HG03139 (cell line): ENCODE results near the gene CHML.
A peak's percentile ranks its signal among the peaks of the same experiment; 100 is the strongest.

Experiments
- ATAC-seq: cut with Tn5 transposase; IDR thresholded peaks from one replicate; pipeline ENCODE4 v1.9.1; 2021; ENCODE audit not compliant: unreplicated experiment

CHML gene

DNA sequence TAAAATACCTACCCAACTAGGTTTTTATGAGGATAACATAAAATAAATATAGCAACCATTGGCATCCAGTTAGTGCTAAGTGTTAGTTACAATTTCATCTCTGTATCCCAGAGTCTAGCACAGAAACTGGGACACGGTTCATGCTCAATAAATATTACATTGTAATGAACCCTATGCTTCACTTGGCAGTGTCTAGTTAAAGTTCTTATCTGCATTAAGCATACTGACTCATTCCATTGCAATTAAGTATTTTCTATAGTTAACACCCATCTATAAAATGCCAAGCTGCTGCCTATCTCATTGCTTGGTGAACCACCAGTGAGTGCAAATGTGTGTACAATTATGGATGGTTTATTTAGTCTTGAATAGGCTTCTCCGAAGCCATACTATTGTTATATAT lies 15.2 kb downstream of the CHML start:
- no peak for ATAC-seq

DNA sequence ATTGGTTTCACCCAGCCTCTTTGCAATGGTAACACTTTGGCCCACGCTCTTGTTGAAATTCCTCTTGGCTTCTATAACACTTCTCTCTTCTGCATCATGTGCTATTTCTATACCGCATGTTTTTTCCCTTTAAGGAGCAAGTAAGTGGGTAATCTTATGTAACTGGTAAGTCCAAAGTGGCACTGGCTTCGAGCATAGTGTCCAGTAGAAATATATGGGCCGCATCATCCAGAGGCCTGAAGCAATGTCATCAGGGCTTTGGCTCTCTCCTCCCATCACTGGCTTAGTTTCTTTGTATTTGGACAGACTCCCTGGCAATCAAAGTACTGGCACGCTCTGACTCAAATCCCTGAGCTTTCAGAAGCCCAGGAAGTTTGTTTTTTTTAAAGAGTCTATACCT lies 17.5 kb downstream of the CHML start:
- no peak for ATAC-seq

DNA sequence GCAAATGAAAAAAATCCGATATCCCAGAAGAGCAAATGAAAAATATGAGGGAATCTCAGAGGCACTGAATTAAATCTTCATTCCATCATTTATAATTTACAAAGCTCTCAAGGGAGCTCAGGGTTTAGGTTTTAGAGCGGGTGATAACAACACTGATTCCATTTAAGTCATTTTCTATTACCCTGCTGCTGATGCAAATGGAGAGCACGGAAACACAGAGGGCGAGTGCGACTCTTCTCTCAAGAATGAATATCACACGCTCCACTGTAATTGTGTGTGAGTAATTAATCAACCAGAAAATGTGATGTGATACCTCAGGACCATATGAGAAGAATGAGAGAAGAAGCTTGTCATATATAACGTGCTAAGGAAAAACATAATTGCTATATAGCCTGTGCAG lies 22.7 kb downstream of the CHML start:
- ATAC-seq = no peak

DNA sequence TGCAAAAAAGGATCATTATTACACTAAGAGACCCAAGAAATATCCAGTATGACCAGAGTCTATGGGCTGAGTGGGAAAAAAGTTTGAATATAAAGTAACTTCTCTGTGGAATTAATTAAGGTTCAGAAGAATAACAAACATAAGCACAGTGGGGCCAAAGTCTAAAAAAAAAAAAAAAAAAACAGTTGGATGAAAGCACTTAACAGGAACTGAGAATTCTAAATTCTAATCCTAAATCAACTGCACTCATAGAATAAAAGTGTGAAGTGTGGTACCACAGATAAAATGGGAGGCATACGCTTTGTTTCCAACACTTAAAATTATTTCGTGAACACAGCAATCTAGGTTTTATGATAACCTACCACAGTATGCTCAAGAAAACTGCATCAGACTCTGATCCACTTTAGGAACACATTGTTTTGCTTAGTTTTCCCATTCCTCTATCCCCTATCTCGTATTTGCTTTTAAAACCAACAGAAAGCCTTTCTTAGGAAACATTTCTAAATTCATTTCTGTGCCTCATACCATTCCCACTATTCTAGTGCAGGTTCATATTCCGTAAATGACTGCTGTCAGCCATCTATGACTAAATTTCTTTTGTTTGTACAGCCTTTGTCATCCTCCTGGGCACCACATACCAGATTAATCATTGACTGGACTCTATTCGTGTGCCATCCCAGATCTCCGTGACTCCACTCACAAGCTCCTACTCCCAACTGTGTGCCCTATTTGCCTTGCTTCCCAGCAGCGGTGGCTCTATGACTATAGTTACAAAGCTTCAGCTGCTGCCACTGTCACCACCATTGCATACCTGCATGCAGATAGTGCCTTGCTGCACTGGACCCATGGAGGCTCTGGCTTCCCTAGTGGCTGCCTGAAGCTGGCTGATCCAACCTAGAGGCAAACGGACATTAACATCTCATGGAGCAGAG lies 24.9 kb downstream of the CHML start:
- ATAC-seq = no peak

DNA sequence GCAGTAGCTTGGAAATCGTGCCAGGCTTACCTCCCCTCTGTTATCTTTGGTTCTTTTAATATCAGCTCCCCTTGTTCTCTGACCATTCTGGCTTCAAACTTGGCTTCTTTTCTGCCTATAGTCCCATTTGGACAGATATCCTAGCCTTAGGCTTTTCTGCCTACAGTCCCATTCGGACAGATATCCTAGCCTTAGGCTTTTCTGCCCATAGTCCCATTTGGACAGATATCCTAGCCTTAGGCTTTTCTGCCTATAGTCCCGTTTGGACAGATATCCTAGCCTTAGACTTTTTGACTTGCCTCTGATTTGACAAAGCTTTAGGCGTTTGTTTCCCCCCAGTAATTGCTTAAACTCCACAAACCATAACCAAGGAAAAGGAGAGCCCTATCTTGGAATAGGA lies 25.6 kb downstream of the CHML start:
- ATAC-seq = no peak

DNA sequence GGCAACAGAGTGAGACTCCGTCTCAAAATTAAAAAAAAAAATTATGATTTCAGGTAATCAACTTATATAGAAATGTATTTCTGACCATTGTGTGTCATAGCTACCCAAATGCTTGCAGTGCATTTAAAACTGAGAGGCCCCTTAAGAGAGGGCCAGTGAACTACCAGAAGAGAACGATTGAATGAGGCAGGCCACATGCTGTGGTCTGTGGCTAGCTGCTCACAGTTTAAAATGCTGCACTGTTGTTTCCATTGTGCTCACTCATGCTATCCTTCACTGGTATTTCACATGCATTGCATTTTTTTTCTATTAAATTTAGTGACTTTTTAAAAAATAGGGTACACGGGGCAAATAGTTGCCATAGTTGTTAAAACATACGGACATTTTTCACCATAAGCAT lies 26.0 kb downstream of the CHML start:
- ATAC-seq = no peak

DNA sequence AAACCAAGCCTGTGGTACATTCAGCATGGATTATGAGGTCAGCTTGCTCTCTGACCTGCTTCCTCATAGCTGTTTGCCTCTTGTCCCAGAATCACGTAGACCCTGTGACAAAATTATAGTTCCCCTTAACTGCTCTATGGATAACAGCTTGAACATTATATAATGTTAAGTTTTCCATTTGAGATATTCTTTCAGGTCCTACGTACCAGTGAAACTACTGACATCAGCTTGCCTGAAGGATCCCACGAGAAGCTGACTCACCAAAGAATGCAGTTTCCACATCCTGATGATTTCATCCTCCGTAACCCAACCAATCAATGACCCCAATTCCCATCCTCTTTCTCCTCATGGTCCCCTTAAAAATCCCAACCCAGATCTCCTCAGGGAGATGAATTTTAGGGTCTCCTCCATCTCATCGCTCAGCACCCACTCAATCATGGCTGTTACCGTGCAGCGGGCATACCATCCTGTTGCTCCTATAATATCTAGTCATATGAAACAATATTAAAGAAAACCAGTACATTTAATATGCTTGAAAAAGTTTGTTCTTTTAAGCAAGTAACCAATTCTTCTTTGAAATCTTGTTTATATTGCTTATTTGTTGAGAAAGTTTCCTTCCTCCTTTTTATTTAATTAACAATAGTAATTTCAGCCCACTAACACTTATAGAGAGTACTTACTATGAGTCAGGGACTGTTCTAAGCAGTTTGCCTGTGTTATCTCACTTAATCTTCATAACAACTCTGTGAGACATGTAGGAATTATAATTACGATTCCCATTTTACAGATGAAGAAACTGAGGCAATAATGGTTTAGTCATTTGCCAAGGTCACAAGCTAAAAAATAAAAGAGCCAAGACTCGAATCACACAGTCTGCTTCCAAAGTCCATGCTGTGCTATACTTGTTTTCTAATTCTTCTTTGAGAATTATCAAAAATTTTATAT lies 27.4 kb downstream of the CHML start:
- ATAC-seq = no peak

DNA sequence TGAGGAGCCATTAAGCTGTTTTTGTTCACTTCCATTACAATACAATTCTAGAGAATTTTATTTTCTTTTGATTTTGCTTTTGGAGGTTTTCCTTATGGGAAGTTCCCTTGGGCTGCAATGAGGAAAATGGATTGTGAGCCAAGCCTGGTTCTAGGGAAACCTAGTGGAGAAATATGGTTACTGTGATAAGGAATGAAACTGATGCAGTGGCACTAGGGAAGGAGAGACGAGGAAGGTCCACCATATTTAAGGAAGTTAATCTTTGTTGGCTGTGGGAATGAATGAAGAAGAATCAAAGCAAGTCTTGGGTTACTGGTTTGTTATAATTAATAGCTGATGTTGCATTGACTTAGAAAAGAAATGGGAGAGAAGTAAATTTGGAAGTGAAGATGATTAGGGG lies 28.4 kb downstream of the CHML start:
- no peak for ATAC-seq

DNA sequence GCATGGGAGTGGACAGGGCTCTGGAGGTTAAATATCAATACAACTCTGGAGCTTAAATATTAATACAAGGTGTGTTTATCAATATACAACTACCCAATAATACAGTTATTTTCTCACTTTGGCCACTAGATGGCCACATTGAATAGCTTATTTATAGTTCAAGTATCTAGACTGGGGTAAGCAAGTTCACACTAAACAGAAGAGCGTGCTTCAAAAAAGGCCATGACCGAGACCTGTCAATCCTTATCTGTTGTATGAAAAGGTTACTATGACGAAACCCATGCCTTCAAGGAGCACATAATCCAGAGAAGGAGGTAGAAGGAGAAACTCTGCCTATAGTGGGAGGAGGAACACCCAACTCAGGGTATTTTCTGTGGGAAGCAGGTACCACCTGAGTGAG lies 29.1 kb downstream of the CHML start:
- peak; percentile 94 for ATAC-seq

DNA sequence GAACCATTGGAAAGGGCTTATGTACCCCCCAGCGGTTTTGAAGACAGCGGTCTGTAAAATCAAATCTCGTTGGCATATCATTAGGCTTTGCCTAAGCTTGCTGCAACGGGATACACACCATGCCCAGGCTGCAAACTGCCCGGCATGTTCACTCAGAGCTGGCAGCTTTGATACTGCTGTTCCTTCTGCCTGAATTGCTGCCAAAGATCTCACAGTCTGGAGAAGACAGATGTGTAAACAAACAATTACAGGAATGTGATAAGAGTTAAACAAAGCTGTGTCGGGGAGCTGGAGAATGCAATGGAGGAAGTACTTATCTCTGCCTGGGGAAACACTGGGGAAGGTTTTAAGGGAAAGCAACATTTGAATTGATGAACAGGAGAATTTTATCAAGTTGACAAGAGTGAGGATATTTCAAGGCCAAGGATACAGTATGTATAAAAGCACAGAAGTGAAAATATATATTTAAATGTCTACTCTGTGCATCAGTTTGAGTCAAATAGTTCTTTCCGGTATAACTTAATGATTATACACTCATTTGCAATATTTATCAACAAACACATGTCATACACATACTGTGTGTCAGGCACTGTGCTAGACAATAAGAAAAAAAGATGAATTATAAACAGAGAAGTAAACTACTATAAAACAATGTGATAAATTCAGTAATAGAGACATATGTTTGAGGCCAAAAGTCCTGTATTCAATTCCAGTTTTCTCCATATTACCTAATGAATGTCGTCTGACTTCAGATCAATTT lies 29.9 kb downstream of the CHML start:
- no peak for ATAC-seq

DNA sequence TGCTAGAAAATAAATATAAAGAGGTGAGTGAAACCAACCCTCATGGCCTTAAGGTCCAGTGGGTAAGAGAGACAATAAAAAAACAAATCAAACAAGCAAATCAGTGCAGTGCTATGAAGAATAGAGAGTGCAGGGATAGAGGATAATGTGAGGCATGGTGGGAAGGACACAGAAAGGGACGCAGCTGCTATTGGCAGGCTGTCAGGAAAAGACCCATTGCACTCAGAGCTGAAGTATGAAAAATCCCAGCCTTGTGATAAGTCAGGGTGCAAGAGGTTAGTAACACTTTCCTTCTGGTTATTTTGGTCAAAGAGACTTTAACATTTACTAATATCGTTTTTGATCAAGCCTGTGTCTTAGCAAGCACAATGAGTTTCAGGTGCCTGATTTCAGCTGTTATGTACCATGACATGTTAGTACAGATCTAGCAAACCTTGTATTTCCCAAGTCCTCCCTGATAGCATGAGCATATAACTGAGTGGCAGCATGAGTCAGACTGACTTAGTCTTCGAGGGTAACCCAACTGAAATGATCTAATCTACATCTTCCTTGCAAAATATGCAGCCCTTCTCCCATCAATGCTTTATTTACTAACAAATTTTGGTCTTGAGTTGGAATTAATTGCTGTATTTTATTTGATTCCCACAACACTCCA lies 31.7 kb downstream of the CHML start:
- ATAC-seq = no peak

DNA sequence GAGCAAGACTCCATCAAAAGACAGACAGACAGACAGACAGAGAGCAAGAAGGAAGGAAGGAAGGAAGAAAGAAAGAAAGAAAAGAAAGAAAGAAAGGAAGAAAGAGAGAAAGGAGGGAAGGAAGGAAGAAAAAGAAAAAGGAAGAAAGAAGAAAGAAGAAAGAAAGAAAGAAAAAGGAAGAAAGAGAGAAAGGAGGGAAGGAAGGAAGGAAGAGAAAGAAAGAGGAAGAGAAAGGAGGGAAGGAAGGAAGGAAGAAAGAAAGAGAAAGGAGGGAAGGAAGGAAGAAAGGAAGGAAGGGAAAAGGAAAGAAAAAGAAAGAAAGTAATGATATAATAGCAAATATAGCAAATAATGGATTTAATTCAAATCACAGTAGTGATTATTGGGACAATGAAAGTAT lies 32.7 kb downstream of the CHML start:
- ATAC-seq = no peak

DNA sequence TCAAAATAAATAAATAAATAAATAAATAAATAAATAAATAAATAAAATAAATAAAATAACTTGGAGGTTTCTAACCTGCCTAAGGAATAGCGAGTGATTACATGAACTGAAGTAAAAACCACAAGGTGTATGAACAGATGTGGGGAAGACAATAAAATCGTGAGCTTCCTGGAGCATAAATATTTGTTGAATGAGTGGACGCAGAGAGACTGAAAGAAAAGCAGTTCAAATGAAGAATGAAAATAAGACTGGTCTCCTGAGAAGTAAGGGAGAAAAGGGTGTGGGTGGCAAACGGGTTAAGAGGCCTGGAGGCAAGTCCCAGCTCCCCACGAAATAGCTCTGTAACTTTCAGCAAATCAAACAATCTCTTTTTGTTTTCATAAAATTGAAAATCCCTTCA lies 33.6 kb downstream of the CHML start:
- ATAC-seq = no peak

DNA sequence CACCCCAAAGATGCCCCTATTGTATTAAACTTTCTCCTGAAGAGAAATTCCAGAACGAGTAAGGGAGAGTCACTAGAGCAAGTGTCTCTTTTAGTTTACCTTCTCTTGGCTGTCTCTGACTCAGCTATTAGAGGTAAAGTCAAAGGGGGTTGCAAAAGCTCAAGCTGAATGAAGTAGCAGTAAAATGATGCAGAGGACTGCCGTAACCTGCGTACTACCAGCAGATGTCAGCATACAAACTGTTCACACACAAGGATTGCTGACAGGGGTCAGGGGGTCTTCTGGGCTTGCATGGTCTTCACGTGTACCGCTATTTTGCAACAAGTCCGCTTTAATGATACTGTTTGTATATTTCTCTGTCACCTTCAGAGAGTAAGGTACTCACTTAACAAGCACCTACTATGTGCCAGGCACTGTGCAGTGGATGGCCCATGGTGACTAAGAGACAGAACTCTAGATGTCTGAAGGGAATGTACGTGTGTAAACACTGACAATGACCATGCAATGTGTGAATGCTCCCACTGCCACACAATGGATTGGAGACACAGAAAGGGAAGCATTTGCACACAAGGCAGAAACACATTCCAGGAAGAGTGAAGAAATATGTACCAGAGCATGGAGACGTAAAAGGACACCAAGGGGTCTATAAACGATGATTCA lies 34.9 kb downstream of the CHML start:
- no peak for ATAC-seq

DNA sequence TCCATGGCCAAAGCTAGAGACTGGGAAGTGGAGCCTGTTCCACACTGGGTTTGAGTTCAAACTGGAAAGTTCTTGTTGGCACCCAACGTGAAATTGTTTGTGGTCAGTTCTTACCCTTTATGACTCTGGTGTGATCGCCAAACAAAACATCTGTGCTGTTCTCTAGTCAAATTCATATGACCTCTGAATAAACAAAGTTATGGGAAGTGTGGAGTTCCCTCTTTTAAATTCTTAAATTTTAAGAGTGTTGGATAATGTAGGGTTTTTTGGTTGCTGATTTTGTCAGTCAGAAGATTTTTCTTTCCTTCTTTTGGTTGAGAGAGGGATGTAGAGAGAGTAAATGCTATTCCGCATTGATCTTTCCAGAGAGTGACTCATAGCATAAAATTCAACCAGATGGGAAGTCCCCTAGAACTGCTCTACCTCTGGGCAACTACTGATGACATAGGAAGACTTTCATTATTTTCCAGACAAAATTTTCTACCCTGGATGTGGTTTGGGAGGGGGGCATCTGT lies 36.4 kb downstream of the CHML start:
- ATAC-seq = no peak

DNA sequence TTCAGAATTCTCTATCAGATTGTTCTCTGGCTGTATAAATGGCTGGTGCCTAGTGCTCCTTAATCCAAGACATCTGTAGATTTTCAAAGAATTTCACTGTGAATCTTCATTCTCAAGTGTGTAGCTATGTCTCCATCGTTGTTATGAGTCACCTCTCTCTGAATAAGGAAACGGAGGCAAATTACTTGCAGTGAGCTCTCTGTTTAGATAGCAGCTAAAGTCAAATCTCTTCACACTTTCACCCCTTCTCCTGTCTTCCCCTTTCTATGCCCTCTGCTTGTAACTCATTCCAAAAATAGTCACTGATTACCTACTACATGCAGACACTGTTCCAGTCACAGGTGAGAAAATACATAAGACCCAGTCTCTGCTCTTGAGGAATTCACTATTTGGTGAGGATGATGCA lies 39.7 kb downstream of the CHML start:
- ATAC-seq = peak; percentile 82

DNA sequence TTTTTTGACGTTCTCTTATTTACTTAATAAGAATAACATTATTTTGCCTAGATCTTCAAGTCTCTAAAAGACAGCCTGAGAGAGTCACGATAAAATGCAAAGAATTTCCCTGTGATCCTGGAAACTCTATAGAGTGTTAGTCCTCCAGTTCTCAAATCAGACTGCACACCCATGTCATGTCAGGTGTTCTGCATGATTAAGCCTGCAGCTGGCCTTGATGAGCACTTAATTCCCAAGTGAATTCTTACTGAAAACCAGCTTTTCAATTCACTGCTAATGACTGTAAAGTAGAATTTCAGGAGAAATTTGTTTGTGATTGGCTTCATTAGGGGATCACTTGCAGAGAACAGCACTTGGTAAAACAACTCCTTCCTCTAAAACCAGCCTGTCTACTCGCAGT lies 41.9 kb downstream of the CHML start:
- peak; percentile 36 for ATAC-seq

DNA sequence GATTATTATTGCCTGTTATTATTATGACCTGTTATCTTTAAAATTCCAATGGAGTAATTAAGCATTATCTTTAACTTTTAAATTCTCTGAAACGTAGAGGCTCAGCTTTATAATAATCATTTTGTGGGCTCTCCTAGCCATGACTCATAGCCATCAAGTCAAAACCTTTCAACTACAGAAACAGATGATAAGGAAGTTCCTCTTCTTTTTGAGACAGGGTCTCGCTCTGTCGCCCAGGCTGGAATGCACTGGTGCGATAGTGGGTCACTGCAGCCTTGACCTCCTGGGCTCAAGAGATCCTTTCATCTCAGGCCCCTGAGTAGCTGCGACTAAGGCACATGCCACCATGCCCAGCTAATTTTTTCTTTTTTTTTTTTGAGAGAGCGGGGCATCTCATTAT lies 43.5 kb downstream of the CHML start:
- ATAC-seq = no peak

DNA sequence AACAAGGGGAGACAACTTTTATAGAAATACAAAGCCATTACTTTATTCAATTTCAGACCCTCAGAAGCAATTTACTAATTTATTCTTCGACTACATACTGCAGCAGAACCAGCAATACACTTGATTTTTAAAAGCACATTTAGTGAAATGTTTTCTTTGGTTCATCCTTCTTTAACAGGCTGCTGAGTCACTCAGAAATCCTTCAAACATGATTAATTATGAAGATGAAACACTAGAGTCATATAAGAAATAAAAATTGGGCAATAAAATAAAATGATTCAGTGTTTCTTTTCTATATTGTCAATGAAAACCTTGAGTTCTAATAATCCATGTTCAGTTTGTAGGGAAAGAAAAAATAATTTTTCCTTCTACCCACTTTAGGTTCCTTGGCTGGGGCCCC lies 47.0 kb downstream of the CHML start:
- no peak for ATAC-seq
